WERI-Rb-1 (cell line): ENCODE results near the gene RASSF3.
"Not testable (repeated sequence)": the region's sequence is repeated elsewhere in the genome, so short reads cannot be mapped to it uniquely, and the experiment has no call there.

Source experiments
- DNase-seq: peaks from one replicate; pipeline ENCODE4 v3.0.0-alpha.2; 2020
- H3K27ac ChIP-seq: fragments of 250-450 bp; sonication (Bioruptor Pico); 2 replicates; pipeline ENCODE4 v1.5.1; 2020; ENCODE audit warnings: mild to moderate bottlenecking, moderate library complexity
- H3K27me3 ChIP-seq: fragments of 250-450 bp; sonication (Bioruptor Pico); 2 replicates; pipeline ENCODE4 v1.5.1; 2021; ENCODE audit warnings: mild to moderate bottlenecking, low read depth, moderate library complexity; ENCODE audit not compliant: insufficient read depth, severe bottlenecking
- H3K36me3 ChIP-seq: fragments of 250-450 bp; sonication (Bioruptor Pico); 2 replicates; pipeline ENCODE4 v1.5.1; 2020; ENCODE audit warnings: mild to moderate bottlenecking, moderate library complexity
- H3K4me3 ChIP-seq: 2 replicates; pipeline ENCODE4 v1.5.1; 2011; ENCODE audit warnings: low read depth, mild to moderate bottlenecking, control low read depth, low read length
- H3K9me3 ChIP-seq: fragments of 250-450 bp; sonication (Bioruptor Pico); 2 replicates; pipeline ENCODE4 v1.5.1; 2021; ENCODE audit warnings: mild to moderate bottlenecking, moderate library complexity; ENCODE audit not compliant: severe bottlenecking
- CTCF ChIP-seq: IDR thresholded peaks from 2 replicates; pipeline ENCODE4 v1.5.1; 2011; ENCODE audit warnings: low read depth, mild to moderate bottlenecking, control low read depth, inconsistent platforms, low read length

RASSF3 gene

GRCh38 chr12:64639466-64639865 lies 29.2 kb downstream of the RASSF3 start:
- DNase-seq = no peak
- H3K4me3 ChIP-seq = no peak overlapping the region
- no peaks in the 10 kb centered on the region for H3K27me3 ChIP-seq
- H3K9me3 ChIP-seq = no peaks in the 10 kb centered on the region
- TF ChIP-seq CTCF = no peak
- H3K27ac ChIP-seq = no peak overlapping the region
- no peaks in the 10 kb centered on the region for H3K36me3 ChIP-seq

- no peak for DNase-seq
- Histone ChIP-seq H3K9me3 (no peaks in the 10 kb centered on the region), H3K27ac (no peak overlapping the region), H3K36me3 (no peaks in the 10 kb centered on the region), H3K27me3 (no peaks in the 10 kb centered on the region), H3K4me3 (no peak overlapping the region)
- no peak for TF ChIP-seq CTCF
Measured at GRCh38 chr12:64646318-64646717, 36.0 kb downstream of the RASSF3 start.

GRCh38 chr12:64649487-64649886 lies 39.2 kb downstream of the RASSF3 start:
- Histone ChIP-seq H3K27ac (no peak overlapping the region), H3K4me3 (no peak overlapping the region), H3K36me3 (no peaks in the 10 kb centered on the region), H3K9me3 (no peaks in the 10 kb centered on the region), H3K27me3 (no peaks in the 10 kb centered on the region)
- no peak for DNase-seq
- TF ChIP-seq CTCF = no peak

- TF ChIP-seq CTCF = no peak
Measured at GRCh38 chr12:64650762-64651161, 40.5 kb downstream of the RASSF3 start.

GRCh38 chr12:64652346-64652745 lies 42.1 kb downstream of the RASSF3 start:
- no peaks in the 10 kb centered on the region for H3K9me3 ChIP-seq
- TF ChIP-seq CTCF = no peak
- no peak overlapping the region for H3K27ac ChIP-seq
- no peaks in the 10 kb centered on the region for H3K27me3 ChIP-seq
- H3K4me3 ChIP-seq = no peak overlapping the region
- no peaks in the 10 kb centered on the region for H3K36me3 ChIP-seq
- no peak for DNase-seq

More at GRCh38 chr12:64650762-64651161, 40.5 kb downstream of the RASSF3 start:
- Histone ChIP-seq H3K27ac (no peak overlapping the region), H3K4me3 (no peak overlapping the region), H3K9me3 (no peaks in the 10 kb centered on the region), H3K27me3 (no peaks in the 10 kb centered on the region), H3K36me3 (no peaks in the 10 kb centered on the region)
- no peak for DNase-seq

GRCh38 chr12:64653123-64653522 lies 42.8 kb downstream of the RASSF3 start:
- DNase-seq = no peak
- no peak for TF ChIP-seq CTCF
- H3K4me3 ChIP-seq = no peak overlapping the region
- H3K9me3 ChIP-seq = no peaks in the 10 kb centered on the region
- H3K27me3 ChIP-seq = no peaks in the 10 kb centered on the region
- H3K36me3 ChIP-seq = no peaks in the 10 kb centered on the region
- no peak overlapping the region for H3K27ac ChIP-seq

- H3K27ac ChIP-seq, H3K27me3 ChIP-seq, H3K9me3 ChIP-seq, H3K36me3 ChIP-seq, H3K4me3 ChIP-seq, DNase-seq: not testable (repeated sequence)
Measured at GRCh38 chr12:64653907-64654306, 43.6 kb downstream of the RASSF3 start.
